ENCODE results near the gene CCDC12. TPM values are rescaled to one million over a fixed set of nuclear protein-coding genes. Genes with fewer than 3 reads are reported as not detected.

CCDC12 gene
- total RNA-seq, 1 experiment from 2014 or later, result 40.6 TPM

DNA sequence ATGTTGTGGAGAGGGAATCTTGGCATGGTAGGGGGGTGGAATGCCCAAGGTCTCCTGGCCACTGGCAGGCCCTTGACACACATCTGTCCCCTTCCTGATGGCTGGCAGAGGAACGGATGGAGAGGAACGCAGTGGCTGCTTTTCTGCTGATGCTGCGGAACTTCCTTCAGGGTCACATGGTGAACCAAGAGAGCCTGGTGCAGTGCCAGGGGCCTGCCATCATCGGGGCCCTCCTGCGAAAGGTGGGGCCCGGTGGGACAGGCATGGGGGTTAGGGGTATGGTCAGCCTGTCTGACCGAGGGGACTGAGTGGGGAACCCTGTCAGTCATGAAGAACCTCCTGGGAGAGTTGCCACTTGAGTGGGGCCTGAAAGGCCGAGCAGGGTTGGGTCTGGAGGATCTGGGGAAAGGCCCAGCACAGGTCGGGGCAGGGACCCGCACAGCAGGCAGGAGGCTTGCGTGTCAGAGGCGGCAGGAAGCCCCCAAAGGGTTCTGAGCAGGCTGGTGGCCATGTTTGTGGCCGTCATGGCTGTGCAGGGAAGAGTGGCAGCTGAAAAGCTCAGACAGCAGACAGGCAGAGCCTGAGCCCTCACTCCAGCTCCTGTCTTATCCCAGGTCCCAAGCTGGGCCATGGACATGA lies 21.0 kb upstream of the CCDC12 start:
- no peak for DNase-seq (ENCODE audit: low read depth)

DNA sequence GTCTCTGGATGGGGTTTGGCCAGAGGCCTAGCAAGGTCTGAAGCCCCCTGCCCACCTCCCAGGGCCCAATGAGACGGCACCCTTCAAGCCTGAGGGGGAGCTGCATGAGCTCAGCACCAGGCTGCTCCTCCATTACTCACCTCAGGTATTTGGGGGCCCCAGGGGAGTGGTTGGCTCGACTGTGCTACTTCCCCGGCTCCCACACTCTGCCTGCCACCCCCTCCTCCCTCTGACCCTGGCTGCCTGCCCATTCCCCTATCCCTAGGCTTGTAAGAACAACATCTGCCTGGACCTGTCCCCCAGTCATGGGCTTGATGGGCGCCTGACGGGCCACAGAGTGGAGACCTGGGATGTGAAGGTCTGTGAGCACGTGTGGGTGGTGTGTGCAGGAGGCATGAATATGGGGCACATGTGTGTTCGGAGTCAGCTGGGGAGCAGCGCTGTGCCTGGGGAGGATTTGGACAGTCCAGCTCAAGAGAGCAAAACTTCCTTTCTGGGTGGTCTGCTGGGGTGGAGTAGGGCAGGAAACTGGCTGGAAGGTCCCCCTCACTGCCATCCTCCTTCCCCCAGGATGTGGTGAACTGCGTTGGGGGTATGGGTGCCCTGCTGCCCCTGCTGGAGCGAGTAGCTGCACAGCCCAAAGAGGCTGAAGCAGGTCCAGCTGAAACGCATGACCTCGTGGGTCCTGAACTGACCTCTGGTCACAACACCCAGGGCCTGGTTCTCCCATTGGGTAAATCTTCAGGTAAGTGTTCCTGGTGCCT lies 20.3 kb upstream of the CCDC12 start:
- DNase-seq (ENCODE audit: low read depth), result no peak

DNA sequence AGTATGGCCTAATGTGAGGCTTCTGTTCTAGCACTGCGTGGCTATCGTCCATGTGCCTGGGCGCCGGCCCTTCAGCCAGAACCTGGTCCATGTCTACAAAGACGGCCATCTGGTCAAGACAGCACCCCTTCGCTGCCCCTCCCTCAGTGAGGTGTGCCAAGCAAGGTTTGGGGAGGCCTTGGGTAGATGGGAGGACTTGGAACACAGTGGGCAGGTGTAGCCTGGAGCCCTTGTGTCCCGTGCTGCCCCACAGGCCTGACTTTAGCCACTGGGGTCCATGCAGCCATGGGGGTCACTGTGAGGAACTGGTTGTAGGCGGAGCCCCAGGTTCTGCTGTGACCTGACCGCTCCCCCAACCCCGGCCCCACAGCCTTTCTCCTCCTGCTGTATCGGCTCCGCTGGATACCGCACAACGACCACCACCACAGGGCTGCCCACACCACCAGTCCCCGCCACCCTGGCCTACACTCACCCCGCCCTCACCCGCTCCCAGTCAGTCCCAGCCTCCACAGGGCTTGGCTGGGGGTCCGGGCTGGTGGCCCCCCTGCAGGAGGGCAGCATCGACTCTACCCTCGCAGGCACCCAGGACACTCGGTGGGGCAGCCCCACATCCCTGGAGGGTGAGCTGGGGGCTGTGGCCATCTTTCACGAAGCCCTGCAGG lies 19.5 kb upstream of the CCDC12 start:
- DNase-seq (ENCODE audit: low read depth), result no peak

DNA sequence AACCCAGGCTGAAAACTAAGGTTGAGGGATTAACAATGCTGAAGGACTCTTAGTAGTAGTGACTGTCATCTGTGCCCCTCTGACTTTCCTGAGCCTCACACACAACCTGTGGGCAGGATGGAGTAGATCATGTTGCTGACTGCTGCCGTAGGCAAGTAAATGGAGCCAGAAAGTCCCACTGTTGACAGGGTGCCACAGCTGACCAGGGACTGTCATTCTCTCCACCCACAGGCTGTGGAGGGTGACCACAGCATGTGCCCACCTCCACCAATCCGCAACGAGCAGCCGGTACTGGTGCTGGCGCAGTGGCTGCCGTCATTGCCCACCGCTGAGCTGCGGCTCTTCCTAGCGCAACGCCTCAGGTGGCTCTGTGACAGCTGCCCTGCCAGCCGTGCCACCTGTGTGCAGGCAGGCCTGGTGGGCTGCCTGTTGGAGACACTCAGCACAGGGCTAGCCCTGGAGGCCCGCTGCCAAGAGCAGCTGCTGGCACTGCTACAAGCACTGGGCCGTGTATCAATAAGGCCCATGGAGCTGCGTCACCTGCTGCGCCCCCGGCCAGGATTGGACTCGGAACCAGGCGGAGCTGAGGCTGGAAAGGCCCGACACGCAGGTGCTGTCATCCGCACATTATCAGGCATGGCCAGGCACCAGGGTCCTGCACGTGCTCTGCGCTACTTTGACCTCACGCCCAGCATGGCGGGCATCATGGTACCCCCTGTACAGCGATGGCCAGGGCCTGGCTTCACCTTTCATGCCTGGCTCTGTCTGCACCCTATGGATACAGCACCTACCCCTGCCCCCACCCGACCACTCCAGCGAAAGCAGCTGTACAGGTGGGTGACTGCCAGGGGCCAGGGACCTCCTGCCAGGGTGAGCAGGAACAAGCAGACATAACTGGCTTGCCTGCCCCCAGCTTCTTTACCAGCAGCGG lies 18.5 kb upstream of the CCDC12 start:
- no peak for DNase-seq (ENCODE audit: low read depth)

DNA sequence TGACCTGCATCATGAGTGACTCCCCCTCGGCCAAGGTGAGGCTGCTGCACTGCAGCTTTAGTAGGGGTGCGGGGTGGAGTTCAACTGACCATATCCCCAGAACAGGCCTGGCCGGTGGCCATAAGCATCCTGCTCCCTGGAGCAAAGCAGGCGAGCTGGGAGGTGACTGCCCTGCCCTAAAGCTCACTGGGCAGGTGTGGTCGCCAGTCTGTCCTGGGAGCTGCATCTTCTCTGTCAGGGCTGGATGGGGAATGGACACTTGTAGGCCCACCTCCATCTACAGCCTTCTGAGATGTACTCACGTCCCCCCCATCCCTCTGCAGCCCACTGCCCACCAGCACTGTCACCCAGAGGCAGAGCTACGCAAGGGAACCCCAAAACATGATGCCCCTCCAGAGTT lies 17.4 kb upstream of the CCDC12 start:
- DNase-seq (ENCODE audit: low read depth), result no peak

DNA sequence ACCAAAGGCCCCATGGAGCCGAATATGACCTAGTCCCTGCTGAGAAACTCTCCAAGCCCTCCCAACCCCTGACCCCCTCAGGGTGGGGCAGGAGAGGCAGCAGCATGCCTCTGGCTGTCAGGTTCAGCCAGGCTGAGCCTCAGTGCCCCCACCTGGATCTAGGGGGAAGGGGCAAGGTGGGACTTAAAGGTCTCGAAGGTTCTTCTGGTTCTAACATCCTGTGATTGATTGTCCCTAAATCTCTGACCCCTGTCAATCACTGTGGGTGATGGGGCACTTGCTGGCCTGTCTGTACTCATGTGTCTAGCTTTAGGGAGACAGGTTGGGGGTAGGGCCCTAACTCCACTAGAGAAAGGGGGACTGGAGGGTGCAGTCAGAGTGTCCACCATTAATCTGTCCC lies 16.7 kb upstream of the CCDC12 start:
- no peak for DNase-seq (ENCODE audit: low read depth)

DNA sequence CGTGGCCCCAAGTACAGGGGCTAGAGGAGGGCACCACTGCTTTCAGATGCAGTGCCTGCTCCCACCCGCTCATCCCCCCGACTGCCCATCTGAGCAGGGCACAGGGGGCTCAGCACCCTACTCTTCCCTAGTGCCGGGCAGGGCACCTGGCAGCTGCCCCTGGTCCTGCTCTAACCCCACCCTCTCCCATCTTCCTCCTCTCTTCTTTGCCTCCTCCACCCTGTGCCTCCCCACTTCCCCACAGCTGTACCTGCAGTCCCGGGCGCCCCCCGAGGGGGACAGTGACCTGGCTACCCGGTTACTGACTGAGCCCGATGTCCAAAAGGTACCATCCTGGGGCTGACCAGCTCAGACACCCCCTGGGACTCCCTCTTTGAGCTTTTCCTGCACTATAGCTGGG lies 15.7 kb upstream of the CCDC12 start:
- no peak for DNase-seq (ENCODE audit: low read depth)

DNA sequence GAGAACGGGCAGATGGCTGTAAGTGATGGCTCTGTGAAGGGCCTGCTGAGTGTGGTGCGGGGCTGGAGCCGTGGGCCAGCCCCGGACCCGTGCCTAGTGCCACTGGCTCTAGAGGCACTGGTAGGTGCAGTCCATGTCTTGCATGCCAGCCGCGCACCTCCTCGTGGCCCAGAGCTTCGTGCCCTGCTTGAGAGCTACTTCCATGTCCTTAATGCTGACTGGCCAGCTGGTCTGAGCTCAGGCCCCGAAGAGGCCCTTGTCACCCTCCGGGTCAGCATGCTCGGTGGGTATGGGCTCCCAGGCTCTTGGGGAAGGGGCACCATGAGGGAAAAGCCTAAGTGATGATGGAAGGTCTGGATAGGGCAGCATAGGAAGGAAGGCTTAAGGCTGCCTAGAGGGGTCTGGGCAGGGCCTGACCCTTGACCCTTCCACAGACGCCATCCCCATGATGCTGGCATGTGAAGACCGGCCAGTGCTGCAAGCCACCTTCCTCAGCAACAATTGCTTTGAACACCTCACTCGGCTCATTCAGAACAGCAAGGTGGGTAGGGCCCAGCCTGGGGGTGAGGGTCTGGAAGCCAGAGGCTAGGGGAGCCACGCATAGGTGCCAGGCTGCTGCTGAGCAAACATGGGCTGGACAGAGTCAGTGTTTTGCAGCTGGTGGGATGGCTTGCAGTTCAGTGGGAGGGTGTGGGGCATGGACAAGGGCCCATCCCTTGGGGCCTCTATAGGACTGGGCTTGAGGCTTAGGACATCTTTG lies 15.0 kb upstream of the CCDC12 start:
- DNase-seq (ENCODE audit: low read depth), result no peak

DNA sequence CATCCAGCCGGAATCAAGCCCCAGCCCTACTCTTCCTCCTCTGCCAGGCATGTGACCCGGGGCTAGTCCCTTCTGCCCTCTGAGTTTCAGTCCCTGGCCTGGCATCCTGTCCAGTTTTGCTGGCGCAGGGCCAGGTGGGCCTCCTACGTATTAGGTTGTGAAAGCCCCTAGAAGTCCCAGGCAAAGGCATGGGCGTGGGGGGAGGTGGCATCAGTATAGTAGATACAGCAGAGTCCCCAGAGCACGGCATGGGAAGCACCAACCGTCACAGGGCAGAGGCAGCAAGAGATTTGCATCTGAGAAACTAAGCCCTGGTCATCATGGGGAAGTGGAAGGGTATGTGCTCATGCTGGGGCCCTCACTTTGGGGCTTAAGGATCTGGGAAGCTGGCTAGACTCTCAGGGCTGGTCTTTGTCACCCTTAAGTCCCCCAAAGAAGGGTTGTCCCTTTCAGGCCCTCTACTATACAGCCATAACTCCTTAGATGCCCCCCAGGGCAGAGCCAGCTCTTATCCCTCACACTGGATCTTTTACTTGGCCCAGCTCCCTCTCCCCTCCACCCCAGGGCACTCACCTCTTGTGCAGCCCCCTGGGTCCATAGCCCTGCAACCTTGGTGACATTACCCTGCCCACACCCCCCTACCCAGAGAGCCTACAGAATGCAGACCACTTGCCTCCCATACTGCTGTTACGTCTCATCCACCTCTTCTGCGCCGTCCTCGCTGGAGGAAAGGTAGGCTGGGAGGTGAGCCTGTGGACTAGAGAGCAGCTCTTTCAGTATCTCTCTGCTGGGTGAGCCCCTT lies 14.2 kb upstream of the CCDC12 start:
- DNase-seq (ENCODE audit: low read depth), result no peak

DNA sequence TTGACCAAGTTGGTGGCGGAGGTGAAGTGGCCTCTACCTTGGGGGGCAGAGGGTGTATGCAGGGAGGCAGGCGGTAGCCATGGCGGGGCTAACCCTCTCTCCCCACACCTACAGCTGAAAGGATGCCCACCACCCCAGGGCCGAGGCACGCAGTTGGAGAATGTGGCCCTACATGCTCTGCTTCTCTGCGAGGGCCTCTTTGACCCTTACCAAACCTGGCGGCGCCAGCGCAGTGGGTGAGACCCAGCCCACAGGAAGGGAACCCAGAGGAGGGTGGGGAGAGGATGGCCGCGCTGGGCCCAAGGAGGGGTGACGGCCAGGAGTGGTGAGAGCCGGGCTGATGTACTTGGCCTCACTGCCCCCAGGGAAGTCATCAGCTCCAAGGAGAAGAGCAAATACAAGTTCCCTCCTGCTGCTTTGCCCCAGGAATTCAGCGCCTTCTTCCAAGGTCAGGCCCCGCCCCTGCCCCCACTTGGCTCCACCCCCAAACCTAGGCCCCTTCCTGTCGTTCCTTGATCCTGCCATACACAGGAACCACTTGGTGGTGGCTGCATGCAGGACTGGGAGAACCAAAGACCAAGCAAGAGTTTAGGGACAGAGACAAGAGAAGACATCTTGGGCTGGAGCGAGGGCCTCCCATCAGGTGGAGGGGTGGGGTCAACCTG lies 12.7 kb upstream of the CCDC12 start:
- DNase-seq (ENCODE audit: low read depth), result no peak

DNA sequence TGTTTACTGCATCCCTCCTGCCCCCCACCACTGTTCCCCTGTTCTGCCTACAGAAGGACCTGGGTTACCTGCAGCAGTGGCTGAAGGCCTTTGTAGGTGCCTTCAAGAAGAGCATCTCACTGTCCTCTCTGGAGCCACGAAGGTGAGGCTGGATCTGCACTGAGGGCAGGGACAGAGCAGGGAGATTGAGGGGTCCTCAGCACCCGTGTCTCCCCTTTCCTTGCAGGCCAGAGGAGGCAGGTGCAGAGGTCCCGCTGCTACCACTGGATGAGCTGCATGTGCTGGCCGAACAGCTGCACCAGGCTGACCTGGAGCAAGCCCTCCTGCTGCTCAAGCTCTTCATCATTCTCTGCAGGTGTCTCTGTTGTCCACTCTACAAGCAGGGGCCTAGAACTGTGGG lies 12.1 kb upstream of the CCDC12 start:
- DNase-seq (ENCODE audit: low read depth), result no peak

DNA sequence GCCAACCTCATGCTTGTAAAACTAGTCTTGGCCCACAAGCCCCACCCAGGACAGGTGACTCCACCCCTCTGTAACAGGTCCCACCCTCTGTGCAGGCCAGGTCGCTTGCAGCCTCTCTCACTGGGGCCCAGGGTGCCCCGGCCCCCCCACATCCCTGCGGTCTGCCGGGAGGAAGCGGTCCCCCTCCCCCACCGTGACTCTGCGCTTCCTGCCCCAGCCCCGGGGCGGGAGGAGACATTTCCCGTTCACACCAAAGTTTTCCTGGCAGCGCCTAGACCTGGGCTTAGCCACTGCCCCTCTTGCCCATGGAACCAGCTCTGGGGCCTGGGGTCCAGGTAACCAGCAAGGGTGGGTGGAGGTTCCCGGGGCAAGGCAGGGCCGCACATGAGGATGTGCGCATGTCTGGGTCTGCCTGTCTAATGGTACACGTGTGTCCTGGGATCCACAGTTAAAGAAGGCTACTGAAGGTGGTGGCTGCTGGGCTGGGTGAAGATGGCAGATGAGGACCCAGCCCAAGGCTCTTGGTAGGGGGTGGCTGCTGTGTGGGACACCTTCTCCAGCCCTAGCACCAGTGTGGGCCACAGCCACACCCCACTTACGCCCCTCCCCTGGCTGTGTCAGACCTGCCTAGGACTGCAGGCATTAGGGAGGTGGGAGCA lies 11.3 kb upstream of the CCDC12 start:
- peak; percentile 86 for DNase-seq (ENCODE audit: low read depth)

DNA sequence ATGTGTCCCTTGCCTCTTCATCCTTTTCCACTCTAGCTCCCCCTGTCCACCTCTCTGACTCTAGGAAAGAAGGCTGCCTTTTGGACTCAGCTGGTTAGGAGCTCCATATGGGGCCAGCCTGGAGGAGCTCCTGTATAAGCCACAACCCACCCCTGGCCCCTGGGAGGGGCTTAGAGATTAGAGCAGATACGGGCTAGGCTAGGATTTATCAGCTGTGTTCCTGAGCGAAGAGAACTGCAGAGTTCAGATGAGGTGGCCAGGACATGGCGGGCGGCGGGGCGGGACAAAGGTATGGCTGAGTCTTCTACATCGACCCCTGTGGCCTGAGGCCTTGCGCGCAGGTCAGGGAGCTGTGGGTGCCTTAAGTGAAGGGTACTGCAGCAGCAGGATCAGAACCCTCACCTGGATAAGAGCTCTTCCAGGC lies 10.8 kb upstream of the CCDC12 start:
- DNase-seq (ENCODE audit: low read depth), result peak; percentile 50

DNA sequence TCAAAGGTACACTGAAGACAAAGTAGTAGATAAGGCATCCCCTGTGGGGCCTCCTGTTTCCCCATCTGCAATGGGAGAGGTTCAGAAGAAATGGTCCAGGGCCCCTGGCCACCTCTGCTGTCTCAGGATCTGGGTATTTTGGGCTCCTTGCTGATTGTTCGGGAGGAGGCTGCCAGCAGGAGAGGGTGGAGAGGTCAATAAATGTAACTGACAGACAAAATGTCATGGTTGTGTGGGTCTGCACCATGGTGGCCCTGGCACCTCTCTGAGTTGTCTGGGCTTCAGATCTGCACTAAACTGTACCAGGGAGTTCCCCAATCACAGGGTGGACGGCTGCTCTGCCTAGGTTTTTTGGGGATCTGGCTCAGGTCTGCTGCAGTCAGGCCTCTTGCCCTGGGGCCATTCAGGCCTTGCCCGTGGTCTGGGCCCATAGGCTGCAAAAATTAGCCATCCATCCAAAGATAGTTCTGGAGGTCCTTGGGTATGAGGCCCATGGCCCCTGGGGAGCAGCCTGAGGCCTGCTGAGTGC lies 10.3 kb upstream of the CCDC12 start:
- DNase-seq (ENCODE audit: low read depth), result no peak

DNA sequence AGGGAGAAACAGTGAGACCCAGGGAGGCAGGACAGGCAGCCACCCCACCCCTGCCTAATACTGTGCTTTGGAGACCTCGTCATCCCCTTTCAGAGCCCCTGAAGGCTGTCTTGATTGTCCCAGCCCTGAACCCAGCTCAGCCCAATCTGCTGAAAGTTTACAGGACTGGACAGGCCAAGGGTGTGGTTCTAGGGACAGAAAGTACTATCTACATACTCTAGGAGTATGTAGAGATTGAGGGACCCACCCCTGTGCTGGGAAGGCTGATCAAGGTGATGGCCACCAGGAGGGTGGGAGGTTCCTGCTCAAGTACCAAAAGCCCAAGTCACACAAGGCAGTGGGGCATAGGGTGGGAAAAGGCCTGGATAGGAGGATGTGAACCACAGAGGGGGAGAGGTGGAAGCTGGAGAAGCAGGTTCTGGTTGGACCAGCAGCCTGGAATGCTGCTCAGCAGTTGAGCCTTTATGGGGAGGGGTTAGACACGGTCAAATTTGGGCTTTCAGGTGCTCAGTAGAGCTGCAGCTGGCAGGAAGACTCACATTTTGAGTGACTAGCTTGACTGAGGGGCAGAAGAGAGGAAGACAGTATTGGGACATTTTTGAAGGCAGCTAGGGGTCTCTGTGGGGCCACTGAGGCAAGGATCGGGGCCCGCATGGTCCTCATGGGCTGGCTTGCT lies 9.6 kb upstream of the CCDC12 start:
- DNase-seq (ENCODE audit: low read depth), result no peak

DNA sequence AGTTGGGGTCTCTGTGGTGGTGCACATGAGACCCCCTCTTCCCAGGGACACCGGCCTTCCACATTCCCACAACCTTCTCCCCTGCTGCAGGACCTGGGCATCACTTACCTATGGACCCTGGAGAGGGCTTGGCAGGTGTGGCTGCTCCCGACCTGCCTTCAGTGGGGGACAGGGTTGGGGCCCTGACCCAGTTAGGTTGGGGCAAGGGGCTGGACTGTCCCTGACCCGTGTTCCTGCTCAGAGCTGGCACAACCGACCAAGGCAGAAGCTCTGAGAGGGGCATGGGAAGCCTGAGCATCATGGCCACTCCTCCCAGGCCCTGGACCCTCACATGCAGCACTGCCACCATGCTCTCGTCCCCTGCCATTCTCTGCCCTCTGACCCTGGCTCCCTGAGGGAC lies 9.0 kb upstream of the CCDC12 start:
- DNase-seq (ENCODE audit: low read depth), result no peak

DNA sequence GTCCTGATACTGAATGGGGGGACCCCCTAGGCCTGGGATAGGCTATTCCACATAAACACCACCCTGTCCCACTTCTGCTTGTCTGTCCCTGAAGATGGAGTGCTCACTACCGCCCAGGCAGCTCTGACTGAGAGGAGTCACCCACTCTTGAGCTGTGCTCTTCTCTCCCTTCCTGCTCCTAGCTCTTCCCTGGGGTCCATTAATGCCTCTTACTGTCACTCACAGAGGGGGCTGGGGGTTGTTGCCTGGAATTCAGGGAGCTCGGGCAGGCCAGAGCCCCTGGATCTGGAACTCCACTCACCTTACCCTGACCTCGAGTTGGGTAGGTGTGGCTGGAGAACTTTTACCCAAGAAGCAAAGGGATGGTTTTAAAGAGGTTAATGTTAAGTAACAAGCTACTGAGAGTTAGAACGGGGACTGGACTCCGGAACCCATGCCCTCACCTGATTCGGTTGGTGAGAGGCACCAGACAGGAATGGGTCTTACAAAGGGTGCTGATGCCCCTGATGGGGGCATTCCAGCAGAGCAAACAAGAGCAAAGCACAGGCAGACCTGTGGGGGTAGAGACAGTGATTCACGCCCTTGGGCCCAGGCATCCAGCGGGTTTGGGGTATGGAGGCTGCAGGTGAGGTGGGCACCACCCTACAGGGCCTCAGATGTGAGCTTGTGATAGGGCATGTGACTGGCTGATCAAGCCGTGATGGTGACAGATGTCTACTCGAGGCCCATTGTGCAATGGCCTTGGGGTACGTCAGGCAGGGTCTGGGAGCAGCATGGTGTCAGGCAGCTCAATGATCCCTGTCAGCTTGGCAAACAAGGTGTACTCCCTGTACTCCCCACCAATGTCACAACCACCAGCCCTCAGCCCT lies 8.3 kb upstream of the CCDC12 start:
- DNase-seq (ENCODE audit: low read depth), result no peak

Data from HT1080 (cell line).